ENCODE measurements around the gene CD226.
"Not testable (repeated sequence)": the region's sequence is repeated elsewhere in the genome, so short reads cannot be mapped to it uniquely, and the experiment has no call there.

CD226 gene

DNA sequence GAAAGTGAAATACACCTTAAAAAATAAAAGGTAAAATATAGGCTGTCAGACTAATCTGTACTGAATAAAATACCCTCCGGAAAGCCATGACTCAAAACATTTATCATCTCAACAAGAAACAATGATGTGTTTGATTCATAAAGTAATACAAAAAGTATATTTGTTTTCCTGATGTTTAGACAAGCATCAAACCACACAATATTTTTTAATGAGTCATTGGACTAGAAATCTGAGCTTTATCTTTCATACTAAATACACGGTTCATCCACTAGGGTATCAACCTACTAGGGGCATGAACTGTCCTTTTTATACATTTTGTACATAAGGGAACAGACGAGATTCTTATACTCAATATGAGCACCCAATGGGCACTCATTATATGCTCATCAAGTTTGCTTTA, 31.3 kb downstream of the CD226 start:
- no peak for DNase-seq (ENCODE audit: low read depth in 2 of 2, low spot score in 1 of 2)

DNA sequence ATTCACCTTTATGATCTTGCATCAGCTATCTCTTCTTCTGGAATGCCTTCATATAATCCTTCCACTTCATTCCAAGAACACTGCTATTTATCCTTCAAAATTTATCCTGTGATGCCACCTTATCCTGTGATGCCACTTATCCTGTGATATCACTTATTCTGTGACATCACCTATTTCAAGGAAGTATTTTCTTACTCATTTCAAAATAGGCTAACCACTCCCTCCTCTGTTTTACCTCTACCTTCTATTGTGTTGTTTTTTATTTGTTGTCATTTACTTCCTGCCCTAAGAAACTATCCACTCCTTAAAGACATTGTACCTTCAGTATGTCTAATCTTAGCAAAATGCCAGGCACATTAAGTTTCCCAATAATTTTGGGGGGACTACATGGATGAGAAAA, 38.8 kb downstream of the CD226 start:
- no peak for DNase-seq (ENCODE audit: low read depth in 2 of 2, low spot score in 1 of 2)

DNA sequence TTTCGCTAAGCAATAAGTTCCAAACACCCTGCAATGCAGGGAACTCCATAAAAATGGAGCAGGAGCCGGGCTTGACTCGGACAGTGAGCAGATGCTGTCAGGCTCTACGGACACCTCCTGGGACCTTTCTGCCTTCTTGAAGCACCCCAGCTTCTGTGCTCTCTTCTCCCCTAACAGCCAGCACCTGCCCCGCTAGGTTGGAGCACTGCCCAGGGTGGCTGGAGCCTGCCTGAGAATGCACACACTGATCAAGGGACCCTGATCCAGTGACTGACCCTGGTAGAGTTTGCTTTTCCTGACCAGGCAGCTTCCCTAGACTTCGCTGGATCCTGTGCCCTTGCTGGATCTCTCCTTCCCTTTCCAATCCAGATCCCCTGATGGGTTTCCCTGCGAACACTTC, 40.9 kb downstream of the CD226 start:
- DNase-seq (ENCODE audit: low read depth in 2 of 2, low spot score in 1 of 2) = no peak

DNA sequence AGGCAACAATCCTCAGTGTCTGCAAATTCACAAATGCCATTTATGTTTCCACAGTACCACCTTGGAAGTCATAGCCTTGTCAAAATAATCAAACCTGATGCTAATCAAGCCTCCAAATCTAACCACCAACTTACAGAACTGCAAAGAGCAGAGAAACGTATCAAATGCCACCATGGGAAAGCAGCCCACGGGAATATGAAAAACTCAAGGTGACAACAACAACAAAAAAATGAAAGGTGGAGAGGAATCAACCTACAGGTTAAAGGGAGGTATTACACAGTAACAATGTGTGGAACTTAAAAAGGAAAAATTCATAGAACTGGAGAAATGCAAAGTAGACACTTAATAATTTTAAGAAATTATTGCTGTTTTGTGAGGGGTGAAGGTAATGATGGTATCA, 46.7 kb downstream of the CD226 start:
- DNase-seq (ENCODE audit: low read depth in 2 of 2, low spot score in 1 of 2) = no peak

DNA sequence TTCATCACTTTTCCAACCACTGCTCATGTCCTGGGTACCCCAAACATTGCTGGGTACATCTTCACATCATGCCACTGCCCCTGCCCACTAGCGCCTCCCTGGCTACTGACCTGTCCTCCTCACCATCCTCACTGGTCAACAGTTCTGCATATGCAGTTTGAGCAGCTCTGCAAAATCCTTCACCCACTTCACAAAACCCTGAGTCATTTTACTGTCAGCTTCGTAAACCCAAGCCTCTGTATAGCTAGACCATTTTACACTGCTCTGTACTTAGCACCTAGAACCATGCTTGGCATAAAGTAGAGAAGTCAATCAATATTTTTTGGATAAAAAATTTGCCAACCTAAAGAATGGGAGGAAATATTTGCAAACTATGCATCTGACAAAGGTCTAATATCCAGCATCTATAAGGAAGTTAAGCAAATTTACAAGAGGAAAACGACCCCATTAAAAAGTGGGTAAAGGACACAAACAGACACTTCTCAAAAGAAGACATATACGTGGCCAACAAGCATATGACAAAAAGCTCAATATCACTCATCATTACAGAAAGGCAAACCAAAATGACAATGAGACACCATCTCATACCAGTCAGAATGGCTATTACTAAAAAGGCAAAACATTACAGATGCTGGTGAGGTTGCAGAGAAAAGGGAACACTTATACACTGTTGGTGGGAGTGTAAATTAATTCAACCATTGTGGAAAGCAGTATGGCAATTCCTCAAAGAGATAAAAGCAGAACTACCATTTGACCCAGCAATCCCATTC, 48.3 kb downstream of the CD226 start:
- DNase-seq (ENCODE audit: low read depth in 2 of 2, low spot score in 1 of 2) = not testable (repeated sequence)

DNA sequence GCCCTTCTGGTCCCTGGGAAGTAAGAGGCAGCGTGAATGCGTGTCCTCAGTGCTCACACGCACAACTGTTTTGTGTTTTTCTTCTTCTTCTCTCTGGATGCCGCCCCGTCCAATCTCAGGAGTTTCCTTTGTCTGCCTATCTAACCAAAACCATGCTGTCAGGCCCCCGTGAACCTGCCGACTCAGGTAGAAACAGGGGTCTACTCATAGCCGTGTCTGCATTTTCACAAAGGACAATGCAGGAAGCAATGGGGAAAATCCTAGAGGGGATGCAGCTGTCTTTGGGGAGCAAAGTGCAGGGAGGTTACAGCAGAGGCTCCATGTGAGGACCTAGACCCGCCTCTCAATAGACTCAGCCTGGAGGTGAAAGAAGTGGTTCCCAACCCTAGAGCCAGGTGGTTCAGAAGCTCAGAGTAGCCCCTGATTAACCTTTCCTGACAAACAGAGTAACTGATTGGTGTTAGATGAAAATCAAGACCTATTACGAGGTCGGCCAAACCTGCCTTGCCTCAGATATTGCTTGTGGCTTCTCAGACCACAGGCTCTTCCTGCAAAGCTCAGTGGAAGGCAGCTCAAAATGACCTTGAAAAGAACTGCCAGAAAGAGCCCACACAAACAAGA, 49.3 kb downstream of the CD226 start:
- DNase-seq (ENCODE audit: low read depth in 2 of 2, low spot score in 1 of 2) = no peak

DNA sequence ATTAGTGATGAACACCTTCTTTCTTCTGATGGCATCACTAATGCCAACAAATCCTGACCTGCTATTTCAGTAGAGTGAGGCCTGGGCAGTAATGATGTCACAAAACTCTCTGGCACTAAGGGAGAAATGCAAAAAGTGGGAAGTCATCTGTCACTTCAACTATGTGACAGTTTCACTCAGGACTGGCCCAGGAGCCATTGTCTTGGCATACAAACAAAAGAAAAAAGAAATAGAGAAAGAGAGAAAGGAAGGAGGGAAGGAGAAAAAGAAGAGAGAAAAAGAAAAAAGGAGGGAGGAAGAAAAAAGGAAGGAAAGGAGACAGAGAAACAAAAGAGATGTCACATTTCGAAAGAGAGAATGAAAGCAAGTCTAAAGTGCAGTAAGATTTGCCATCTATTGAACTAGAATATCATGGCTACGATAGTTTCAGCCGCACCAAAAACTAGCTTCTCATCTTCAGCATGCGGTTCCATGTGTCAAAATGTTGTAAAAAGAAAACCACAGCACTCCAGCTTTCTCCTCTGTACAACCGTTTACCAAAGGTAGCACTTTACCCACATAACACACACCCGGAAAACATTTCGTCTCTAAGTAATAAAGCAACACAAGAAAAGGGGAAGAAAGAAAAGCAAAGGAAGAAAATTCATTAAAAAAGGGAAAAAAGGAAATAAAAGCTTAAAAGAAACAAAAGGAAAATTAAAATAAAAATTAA, 50.1 kb downstream of the CD226 start:
- DNase-seq (ENCODE audit: low read depth in 2 of 2, low spot score in 1 of 2) = no peak

DNA sequence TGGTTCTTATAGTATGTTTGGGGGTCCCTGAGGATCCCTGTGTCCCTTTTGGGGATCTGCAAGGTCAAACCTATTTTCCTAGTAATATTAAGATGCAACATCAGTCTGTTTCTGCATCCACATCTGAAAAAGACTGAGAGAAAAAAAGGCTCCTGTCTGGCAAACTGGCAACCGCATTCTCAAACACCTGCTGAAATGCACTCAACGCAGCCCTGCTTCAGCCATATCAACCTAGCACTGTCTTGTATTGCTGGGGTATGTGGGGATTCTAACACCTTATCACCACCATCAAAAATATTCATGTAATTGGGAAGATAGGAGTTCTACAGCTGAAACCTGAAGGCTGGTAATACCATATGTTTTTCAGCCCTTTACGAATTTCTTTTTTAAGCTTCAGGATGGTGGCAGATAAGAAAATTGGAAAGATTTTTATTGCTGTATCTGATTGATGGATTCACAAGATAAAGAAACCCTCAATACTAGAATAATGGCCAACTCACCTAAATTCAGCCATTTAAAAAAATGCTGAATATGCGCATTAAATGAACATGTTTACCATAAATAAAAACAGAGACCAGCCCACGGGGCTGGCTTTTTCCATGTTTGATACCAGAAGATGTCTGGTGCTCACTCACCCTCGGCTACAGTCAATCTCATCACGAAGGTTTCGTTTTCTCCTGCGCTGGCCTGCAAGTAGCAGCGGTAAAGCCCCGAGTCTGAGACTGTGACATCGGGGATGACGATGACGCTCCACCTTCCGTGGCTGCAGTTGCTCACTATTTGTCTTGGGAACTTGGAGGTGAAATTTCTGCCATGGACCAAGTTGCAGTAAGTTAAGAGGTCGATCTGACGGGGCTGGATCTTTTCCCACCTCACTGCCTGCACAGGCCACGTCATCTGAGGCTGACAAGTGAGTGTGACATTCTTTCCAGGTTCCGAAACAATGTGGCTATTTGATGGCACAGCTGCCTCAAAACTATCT, 52.3 kb downstream of the CD226 start:
- no peak for DNase-seq (ENCODE audit: low read depth in 2 of 2, low spot score in 1 of 2)

DNA sequence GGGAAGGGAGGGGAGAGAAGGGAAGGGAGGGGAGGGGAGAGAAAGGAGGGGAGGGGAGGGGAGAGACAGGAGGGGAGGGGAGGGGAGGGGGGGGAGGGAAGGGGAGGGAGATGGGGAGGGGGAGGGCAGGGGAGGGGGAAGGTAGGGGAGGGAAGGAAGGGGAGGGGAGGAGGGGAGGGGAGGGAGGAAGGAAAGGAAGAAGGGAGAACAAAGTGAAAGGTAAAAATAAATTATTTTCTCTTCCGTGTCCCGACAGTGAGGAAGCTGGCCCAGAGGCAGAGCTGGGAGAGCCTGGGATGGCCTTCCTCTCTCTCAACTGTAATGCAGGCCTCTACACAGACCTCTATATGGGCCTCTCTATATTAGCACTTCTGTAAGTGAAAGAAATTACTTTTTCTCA, 53.2 kb downstream of the CD226 start:
- DNase-seq (ENCODE audit: low read depth in 2 of 2, low spot score in 1 of 2) = no peak

DNA sequence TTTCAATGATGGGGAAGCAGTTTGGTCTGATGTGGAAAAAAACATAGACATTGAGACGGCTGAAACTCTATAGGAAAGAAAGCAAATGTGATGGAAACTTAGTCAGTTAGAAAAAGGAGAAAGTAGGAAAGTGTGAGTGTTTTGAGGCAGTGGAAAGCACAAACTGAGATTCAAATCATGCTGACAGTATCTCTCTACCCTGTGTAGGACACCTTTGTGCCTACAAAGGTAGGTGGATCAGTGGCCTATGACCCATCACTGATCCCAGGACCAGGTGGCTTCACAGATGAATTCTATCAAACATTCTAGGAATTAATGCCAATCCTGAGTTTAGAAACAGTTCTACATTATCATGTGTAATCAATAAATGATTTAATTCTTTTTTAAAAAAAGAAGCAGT, 57.1 kb downstream of the CD226 start:
- no peak for DNase-seq (ENCODE audit: low read depth in 2 of 2, low spot score in 1 of 2)

DNA sequence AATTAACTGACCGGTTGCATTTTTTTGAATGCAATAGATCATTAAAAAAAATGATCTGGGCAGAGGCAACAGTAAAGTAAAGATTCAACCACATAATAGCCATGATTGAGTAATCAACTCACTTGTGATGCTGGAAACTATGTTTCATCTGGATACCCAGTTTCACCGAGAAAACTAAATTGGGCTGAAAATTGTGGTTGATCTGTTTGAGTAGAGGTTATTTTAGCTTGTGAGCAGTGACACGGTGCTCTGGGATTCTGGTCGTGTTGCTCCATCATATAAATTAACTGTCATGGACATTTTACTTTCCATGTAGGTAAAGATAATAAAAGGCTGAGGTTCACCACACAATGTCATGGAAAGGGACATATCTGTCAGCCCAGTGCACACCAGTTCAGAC, 58.7 kb downstream of the CD226 start:
- DNase-seq (ENCODE audit: low read depth in 2 of 2, low spot score in 1 of 2) = no peak

DNA sequence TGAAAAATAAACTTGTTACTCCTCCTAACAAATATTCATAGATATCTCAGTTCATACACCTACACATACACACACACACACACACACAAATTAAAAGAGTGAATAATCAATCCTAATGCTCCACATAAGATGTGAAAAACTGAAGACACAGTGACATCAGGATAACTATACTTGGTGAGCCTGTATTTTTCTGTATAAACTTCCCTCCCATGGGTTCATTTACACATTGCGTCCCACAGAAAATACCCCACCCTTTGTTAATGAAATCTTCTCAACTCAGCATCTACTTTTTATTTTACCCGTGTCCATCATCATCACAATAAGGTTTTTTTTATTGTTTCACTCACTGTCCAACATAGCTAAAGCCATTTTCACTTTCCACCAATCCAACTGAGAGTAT, 60.4 kb downstream of the CD226 start:
- no peak for DNase-seq (ENCODE audit: low read depth in 2 of 2, low spot score in 1 of 2)

DNA sequence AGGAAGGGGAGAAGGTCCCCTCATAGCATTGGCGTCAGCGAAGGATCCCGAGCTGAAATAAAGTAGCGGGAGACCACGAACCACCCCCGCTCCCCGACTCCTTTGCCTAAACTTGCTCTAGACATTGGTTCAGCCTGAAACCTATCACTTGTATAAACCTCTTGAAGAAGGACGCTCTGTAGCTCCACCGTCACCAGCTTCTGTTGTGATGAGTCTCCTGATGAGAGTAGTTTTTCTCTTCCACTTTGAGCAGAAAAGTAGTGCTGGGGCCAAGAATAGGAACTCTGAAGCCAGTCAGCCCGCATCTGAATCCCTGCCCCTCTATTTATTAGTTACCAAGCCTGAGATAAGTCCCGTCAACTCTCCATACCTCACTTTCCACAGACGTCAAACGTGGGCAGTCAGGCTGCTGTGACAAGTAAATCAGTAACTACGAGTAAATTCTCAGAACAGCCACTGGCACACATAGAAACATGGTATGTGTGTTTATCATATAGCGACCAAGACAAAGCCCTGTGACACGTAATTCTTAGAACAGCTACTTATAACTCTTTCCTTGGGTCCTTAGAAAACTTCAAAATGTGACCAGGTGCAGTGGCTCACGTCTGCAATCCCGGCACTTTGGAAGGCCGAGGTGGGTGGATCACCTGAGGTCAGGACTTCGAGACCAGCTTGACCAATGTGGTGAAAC, 61.7 kb downstream of the CD226 start:
- no peak for DNase-seq (ENCODE audit: low read depth in 2 of 2, low spot score in 1 of 2)

DNA sequence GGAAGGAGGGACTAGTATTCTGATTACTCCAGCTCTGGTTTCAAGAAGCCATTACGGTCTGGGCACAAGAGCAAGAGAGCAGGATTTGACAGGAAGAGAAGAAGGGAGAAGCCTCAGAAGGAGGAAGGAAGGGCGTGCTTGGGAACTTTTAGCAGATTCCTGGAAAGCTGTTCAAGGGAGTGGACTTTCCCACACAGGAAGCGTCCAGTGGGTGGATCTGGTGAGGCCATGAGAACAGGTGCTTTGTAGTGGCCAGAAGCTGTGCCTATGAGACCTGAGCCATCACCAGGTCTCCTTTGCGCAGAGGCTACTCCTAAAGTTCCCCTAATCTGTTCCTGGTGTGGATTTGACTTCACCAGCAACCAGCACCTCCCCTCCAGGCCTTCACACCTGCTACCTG, 62.3 kb downstream of the CD226 start:
- no peak for DNase-seq (ENCODE audit: low read depth in 2 of 2, low spot score in 1 of 2)

DNA sequence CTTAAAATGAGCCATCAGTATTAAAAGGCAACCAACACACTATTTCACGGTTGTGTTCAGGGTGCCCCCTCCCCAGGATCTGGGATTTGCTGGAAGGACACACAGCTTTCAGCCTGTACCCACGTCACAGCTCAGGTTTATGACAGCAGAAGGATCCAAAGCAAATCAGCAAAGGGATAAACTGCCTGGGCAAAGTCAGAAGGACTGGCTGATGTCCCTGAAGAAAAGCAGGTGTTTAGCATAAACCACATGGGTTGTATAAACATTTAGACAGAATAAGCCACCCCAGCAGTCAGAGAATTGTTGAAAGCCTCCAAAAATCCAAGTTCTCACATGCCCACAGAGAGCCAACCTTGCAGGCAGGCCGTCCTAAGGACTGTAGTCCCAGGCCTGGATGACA, 63.9 kb downstream of the CD226 start:
- no peak for DNase-seq (ENCODE audit: low read depth in 2 of 2, low spot score in 1 of 2)

DNA sequence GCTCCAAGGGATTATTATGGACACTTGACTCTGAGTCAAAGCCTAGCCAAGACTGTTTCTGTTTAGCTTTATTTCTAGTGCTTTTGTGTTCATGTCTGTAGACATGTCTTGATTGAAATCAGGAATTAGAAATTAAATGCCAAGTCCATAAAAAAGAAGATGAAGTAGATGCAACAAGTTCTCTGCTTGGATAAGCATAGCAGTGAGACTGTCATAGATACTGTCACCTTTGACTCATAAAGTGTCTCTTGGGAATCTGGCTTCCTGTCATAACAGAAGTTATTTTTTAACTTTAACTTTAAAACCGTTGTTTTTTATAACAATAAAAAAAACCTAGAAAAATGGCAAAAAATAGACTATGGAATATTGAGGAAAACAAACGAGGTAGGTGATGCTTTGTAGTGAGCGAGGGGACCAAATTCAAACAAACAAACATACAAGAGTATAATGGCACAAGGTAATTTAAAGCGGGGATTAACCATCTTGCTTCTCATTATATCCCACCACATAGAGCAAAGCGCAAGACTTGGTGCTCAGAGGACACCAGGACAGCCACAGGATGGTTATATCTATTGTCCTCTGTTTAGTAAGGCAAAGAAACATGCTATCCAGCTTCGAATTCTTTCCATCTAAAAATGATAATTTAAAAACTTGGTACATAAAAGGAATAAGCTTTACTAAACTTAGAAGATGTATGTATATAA, 64.6 kb downstream of the CD226 start:
- no peak for DNase-seq (ENCODE audit: low read depth in 2 of 2, low spot score in 1 of 2)

DNA sequence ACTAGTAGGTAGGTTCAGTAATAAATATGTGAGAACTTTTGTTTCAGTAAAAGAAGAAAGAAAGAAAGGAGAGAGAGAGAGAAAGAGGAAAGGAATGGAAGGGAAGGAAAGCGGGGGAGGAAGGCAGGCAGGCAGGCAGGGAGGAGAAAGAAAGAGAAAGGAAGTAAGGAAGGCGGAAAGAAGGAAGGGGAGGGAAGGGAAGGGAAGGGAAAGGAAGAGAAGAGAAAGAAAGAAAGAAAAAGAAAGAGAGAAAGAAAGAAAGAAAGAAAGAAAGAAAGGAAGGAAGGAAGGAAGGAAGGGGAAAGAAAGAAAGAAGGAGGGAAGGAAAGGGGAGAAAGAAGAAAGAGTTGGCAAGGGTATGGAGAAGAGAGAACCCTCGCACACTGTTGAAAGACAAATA, 67.6 kb downstream of the CD226 start:
- DNase-seq (ENCODE audit: low read depth in 2 of 2, low spot score in 1 of 2) = no peak

DNA sequence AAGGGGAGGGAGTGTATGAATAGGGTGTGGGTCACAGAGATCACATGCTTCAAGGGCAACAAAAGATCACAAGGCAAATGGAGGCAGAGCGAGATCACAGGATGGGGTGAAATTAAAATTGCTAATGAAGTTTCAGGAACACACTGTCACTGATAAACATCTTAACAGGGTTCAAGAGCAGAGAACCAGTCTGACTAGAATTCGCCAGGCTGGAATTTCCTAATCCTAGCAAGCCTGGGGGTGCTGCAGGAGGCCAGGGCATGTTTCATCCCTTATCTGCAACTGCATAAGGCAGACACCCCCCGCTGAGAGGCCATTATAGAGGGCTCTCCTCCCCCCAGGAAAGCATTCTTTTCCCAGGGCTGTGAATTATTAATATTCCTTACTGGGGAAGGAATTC, 68.6 kb downstream of the CD226 start:
- not testable (repeated sequence) for DNase-seq (ENCODE audit: low read depth in 2 of 2, low spot score in 1 of 2)

DNA sequence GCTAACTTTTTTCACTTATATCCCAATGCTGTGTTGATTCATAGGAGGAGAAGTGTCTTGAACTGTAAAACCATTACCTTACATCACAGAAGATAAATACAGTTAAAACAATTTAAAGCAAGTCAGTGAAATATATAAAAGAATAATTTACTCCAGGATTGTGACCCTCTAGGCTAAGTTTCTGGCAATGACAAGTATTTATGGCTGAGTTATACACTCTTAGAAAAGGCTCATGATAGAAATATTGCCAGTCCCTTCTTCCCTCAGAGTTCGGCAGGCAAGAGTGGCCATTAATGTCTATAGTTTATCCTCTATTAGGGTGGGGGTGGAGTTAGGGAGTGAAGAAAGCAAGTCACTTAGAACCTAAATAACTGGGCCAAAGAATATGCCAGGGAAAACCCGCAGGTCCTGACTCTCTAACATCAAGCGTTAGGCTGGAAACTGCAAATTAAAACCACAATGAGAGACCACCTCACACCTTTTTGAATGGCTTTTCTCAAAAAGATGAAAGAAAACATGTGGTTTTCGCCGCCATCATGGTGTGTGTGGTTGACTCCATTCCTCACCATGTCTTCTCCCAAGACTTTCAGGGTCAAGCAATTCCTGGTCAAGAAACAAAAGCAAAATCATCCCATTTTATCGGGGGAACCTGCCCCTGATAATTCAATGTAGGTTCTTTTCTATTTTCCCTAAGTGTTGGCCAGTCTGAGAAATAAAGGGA, 69.3 kb downstream of the CD226 start:
- DNase-seq (ENCODE audit: low read depth in 2 of 2, low spot score in 1 of 2) = no peak

Data from stimulated activated CD8-positive, alpha-beta memory T cell treated with anti-CD3 and anti-CD28 coated beads, Interleukin-4, amount 100 ng/mL, for 1 hour (primary cell).